ENCODE results near the gene ADAMTS6.

ADAMTS6 gene

GRCh38 chr5:65451436-65451835 lies 30.3 kb downstream of the ADAMTS6 start:
- Histone ChIP-seq H3K27ac (replicated peaks) (no peak overlapping the region), H3K4me3 (replicated peaks; ENCODE audit: insufficient read depth, low read length) (no peak overlapping the region), H3K27me3 (ENCODE audit: insufficient read depth, poor library complexity, severe bottlenecking) (no peaks in the 10 kb centered on the region)
- TF ChIP-seq POLR2AphosphoS5 (IDR thresholded peaks at IDR 0.05; ENCODE audit: low read depth) (no peak), REST (IDR thresholded peaks at IDR 0.05; ENCODE audit: insufficient replicate concordance, low read depth) (no peak)
- DNase-seq (ENCODE audit: low read depth in 1 of 2, low spot score in 1 of 2) = no peak

- no peak overlapping the region for H3K27ac ChIP-seq (replicated peaks)
- no peak overlapping the region for H3K4me3 ChIP-seq (replicated peaks; ENCODE audit: insufficient read depth, low read length)
- no peak for DNase-seq (ENCODE audit: low read depth in 1 of 2, low spot score in 1 of 2)
- TF ChIP-seq SPI1 (IDR thresholded peaks at IDR 0.05; ENCODE audit: borderline replicate concordance, low read depth) (no peak), POLR2AphosphoS5 (IDR thresholded peaks at IDR 0.05; ENCODE audit: low read depth) (no peak), REST (IDR thresholded peaks at IDR 0.05; ENCODE audit: insufficient replicate concordance, low read depth) (no peak), CTCF (IDR thresholded peaks at IDR 0.05; ENCODE audit: insufficient read depth, low read length) (no peak), GABPA (IDR thresholded peaks at IDR 0.05; ENCODE audit: low read depth) (no peak)
- H3K27me3 ChIP-seq (ENCODE audit: insufficient read depth, poor library complexity, severe bottlenecking) = no peaks in the 10 kb centered on the region
Observed at GRCh38 chr5:65446682-65447081, 35.0 kb downstream of the ADAMTS6 start.

DNA sequence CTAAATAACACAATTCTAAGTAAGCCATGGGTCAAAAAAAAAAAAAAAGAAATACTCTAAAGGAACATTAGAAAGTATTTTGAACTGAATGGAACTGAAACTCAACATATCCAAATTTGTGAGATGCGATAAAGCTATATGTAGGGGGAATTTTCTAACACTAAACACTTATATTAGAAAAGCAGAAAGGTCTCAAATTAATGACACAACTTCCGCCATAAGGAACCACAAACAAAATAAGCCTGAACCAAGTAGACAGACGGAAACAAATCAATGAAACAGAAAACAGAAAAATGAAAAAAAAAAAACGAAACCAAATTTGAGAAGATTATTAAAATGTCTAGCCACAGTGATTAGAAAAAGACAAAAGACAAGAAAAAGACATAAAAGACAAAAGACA lies 39.9 kb downstream of the ADAMTS6 start:
- H3K27ac ChIP-seq (replicated peaks) = no peak overlapping the region
- H3K27me3 ChIP-seq (ENCODE audit: insufficient read depth, poor library complexity, severe bottlenecking) = no peaks in the 10 kb centered on the region
- DNase-seq (ENCODE audit: low read depth in 1 of 2, low spot score in 1 of 2) = no peak

More for the DNA sequence above, 39.9 kb downstream of the ADAMTS6 start:
- H3K4me3 ChIP-seq (replicated peaks; ENCODE audit: insufficient read depth, low read length) = no peak overlapping the region
- TF ChIP-seq POLR2AphosphoS5 (IDR thresholded peaks at IDR 0.05; ENCODE audit: low read depth) (no peak), REST (IDR thresholded peaks at IDR 0.05; ENCODE audit: insufficient replicate concordance, low read depth) (no peak), CTCF (IDR thresholded peaks at IDR 0.05; ENCODE audit: insufficient read depth, low read length) (no peak), SPI1 (IDR thresholded peaks at IDR 0.05; ENCODE audit: borderline replicate concordance, low read depth) (no peak), GABPA (IDR thresholded peaks at IDR 0.05; ENCODE audit: low read depth) (no peak)
